ENCODE data around the gene FRMD7. TPM values are rescaled to one million over a fixed set of nuclear protein-coding genes. Genes with fewer than 3 reads are reported as not detected.

FRMD7 gene
- total RNA-seq, 1 experiment from 2014 or later: not detected

GRCh38 chrX:132115792-132116191 is 12.0 kb downstream of the FRMD7 start:
- Histone ChIP-seq H3K27ac (ENCODE audit: insufficient read length, low read depth, low read length) (no peak overlapping the region), H2BK20ac (ENCODE audit: low read depth, low read length, poor library complexity, severe bottlenecking) (no peak overlapping the region), H4K5ac (ENCODE audit: insufficient read length, low read depth, low read length) (no peak overlapping the region), H3K18ac (ENCODE audit: insufficient read length, low read depth, low read length) (no peak overlapping the region), H4K8ac (replicated peaks; ENCODE audit: insufficient read length, low read depth, low read length) (no peak overlapping the region), H3K27me3 (ENCODE audit: insufficient read depth, low read length) (no peaks in the 10 kb centered on the region), H2AK5ac (ENCODE audit: insufficient read length, low read length) (no peak overlapping the region), H3K4me2 (ENCODE audit: insufficient read depth, insufficient read length, low read length) (no peak overlapping the region), H3K14ac (ENCODE audit: insufficient read depth, low read length) (no peak overlapping the region), H2AFZ (ENCODE audit: low read length) (no peak overlapping the region), H2BK15ac (ENCODE audit: low read depth, low read length) (no peak overlapping the region), H2BK5ac (ENCODE audit: insufficient read length, low read length) (no peak overlapping the region), H3T11ph (ENCODE audit: low read length) (no peak overlapping the region), H3K9me3 (ENCODE audit: control insufficient read depth, low read depth, low read length) (no peaks in the 10 kb centered on the region), H3K23me2 (ENCODE audit: insufficient read length, low read depth, low read length, poor library complexity, severe bottlenecking) (no peaks in the 10 kb centered on the region), H2BK12ac (ENCODE audit: insufficient read length, low read depth, low read length) (no peak overlapping the region), H3K4me1 (ENCODE audit: insufficient read depth, low read length) (peaks cover 4% of the 10 kb centered on the region), H3K9ac (ENCODE audit: extremely low read depth, insufficient read length, low read length) (no peak overlapping the region), H3K4ac (ENCODE audit: low read depth, low read length) (no peak overlapping the region), H3K79me1 (ENCODE audit: insufficient read depth, low read depth, low read length, poor library complexity, severe bottlenecking) (no peaks in the 10 kb centered on the region), H4K20me1 (ENCODE audit: control insufficient read depth, insufficient read depth, insufficient read length) (no peaks in the 10 kb centered on the region), H3K23ac (ENCODE audit: insufficient read length, low read depth, low read length) (no peak overlapping the region), H3K79me2 (ENCODE audit: insufficient read depth, low read length) (no peaks in the 10 kb centered on the region), H2BK120ac (ENCODE audit: low read depth, low read length, poor library complexity, severe bottlenecking) (no peak overlapping the region), H3K56ac (ENCODE audit: insufficient read length, low read depth, low read length) (no peak overlapping the region), H4K91ac (ENCODE audit: insufficient read length, low read depth, low read length) (no peak overlapping the region)
- Mint-ChIP-seq H3K4me3 (no peak overlapping the region), H3K36me3 (ENCODE audit: insufficient read depth in 1 of 3, low read depth in 3 of 3) (no peaks in the 10 kb centered on the region; a peak in 1 of 7 replicates), H3K27me3 (ENCODE audit: low read depth) (no peaks in the 10 kb centered on the region), H3K4me1 (peaks cover 21 to 27% of the 10 kb centered on the region in 2 experiments), H3K27ac (no peak overlapping the region), H3K9me3 (no peaks in the 10 kb centered on the region)
- TF ChIP-seq, protein P1, sequence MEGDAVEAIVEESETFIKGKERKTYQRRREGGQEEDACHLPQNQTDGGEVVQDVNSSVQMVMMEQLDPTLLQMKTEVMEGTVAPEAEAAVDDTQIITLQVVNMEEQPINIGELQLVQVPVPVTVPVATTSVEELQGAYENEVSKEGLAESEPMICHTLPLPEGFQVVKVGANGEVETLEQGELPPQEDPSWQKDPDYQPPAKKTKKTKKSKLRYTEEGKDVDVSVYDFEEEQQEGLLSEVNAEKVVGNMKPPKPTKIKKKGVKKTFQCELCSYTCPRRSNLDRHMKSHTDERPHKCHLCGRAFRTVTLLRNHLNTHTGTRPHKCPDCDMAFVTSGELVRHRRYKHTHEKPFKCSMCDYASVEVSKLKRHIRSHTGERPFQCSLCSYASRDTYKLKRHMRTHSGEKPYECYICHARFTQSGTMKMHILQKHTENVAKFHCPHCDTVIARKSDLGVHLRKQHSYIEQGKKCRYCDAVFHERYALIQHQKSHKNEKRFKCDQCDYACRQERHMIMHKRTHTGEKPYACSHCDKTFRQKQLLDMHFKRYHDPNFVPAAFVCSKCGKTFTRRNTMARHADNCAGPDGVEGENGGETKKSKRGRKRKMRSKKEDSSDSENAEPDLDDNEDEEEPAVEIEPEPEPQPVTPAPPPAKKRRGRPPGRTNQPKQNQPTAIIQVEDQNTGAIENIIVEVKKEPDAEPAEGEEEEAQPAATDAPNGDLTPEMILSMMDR (conservative IDR thresholded peaks at IDR 0.05): no peak
- WGBS (ENCODE audit: extremely low coverage, insufficient read length, low lambda C conversion rate): no CpG with 5 or more reads among the region's 5 CpGs
- DNase-seq: no peak
